ENCODE results near the gene NDC80.

NDC80 gene

GRCh38 chr18:2617401-2617998 lies 46.1 kb downstream of the NDC80 start:
- ATAC-seq (ENCODE audit: low read depth) (no peak), DNase-seq (ENCODE audit: low spot score in 2 of 2) (no peak)
- peaks cover 2% of the 10 kb centered on the region for H3K9me3 Mint-ChIP-seq
- H3K36me3 Mint-ChIP-seq = peaks cover 5% of the 10 kb centered on the region
- no peaks in the 10 kb centered on the region for H3K27me3 Mint-ChIP-seq
- H3K4me1 Mint-ChIP-seq = peaks cover 4% of the 10 kb centered on the region
- H3K4me3 Mint-ChIP-seq = no peak overlapping the region
- H3K27ac Mint-ChIP-seq = no peak overlapping the region

GRCh38 chr18:2618009-2618408 lies 46.7 kb downstream of the NDC80 start:
- peaks cover 4% of the 10 kb centered on the region for H3K4me1 Mint-ChIP-seq

GRCh38 chr18:2625217-2625616 lies 53.9 kb downstream of the NDC80 start:
- H3K36me3 Mint-ChIP-seq = no peaks in the 10 kb centered on the region
- no peaks in the 10 kb centered on the region for H3K9me3 Mint-ChIP-seq
- no peaks in the 10 kb centered on the region for H3K27me3 Mint-ChIP-seq
- peaks cover 7% of the 10 kb centered on the region for H3K4me1 Mint-ChIP-seq
- no peak for ATAC-seq (ENCODE audit: low read depth)
- DNase-seq (ENCODE audit: low spot score in 2 of 2) = no peak
- H3K4me3 Mint-ChIP-seq = no peak overlapping the region
- H3K27ac Mint-ChIP-seq = no peak overlapping the region

More at GRCh38 chr18:2618009-2618408, 46.7 kb downstream of the NDC80 start:
- H3K27me3 Mint-ChIP-seq = no peaks in the 10 kb centered on the region
- ATAC-seq (ENCODE audit: low read depth) (no peak), DNase-seq (ENCODE audit: low spot score in 2 of 2) (no peak)
- H3K9me3 Mint-ChIP-seq = peaks cover 2% of the 10 kb centered on the region
- no peak overlapping the region for H3K4me3 Mint-ChIP-seq
- H3K27ac Mint-ChIP-seq = no peak overlapping the region
- H3K36me3 Mint-ChIP-seq = peaks cover 5% of the 10 kb centered on the region

- DNase-seq (ENCODE audit: low spot score in 2 of 2) = no peak
- no peaks in the 10 kb centered on the region for H3K27me3 Mint-ChIP-seq
- peaks cover 3% of the 10 kb centered on the region for H3K9me3 Mint-ChIP-seq
- no peak overlapping the region for H3K4me3 Mint-ChIP-seq
- ATAC-seq (ENCODE audit: low read depth) = no peak
- H3K27ac Mint-ChIP-seq = no peak overlapping the region
- peaks cover 11% of the 10 kb centered on the region for H3K4me1 Mint-ChIP-seq
- peaks cover 8% of the 10 kb centered on the region for H3K36me3 Mint-ChIP-seq
These were observed 56.5 kb downstream of the NDC80 start for GRCh38 chr18:2627821-2628276.

- H3K9me3 Mint-ChIP-seq = peaks cover 3% of the 10 kb centered on the region
- no peak overlapping the region for H3K27ac Mint-ChIP-seq
- DNase-seq (ENCODE audit: low spot score in 2 of 2) (no peak), ATAC-seq (ENCODE audit: low read depth) (no peak)
- H3K4me3 Mint-ChIP-seq = no peak overlapping the region
- no peaks in the 10 kb centered on the region for H3K27me3 Mint-ChIP-seq
- H3K4me1 Mint-ChIP-seq = peaks cover 13% of the 10 kb centered on the region
- H3K36me3 Mint-ChIP-seq = peaks cover 11% of the 10 kb centered on the region
These were observed 57.6 kb downstream of the NDC80 start for GRCh38 chr18:2629003-2629402.

GRCh38 chr18:2635586-2635985 lies 64.2 kb downstream of the NDC80 start:
- H3K4me1 Mint-ChIP-seq = peaks cover 46% of the 10 kb centered on the region
- no peak for ATAC-seq (ENCODE audit: low read depth)
- peaks cover 18% of the 10 kb centered on the region for H3K36me3 Mint-ChIP-seq
- peaks cover 6% of the 10 kb centered on the region for H3K9me3 Mint-ChIP-seq
- no peak for DNase-seq (ENCODE audit: low spot score in 2 of 2)
- peak overlapping the region; percentile 99 for H3K27ac Mint-ChIP-seq
- no peak overlapping the region for H3K4me3 Mint-ChIP-seq
- no peaks in the 10 kb centered on the region for H3K27me3 Mint-ChIP-seq

- Mint-ChIP-seq H3K36me3 (peaks cover 16% of the 10 kb centered on the region), H3K27me3 (no peaks in the 10 kb centered on the region), H3K27ac (peak overlapping the region; percentile 99), H3K4me1 (peaks cover 48% of the 10 kb centered on the region), H3K4me3 (peak overlapping the region; percentile 82), H3K9me3 (peaks cover 6% of the 10 kb centered on the region)
- DNase-seq (ENCODE audit: low spot score in 2 of 2) (no peak), ATAC-seq (ENCODE audit: low read depth) (peak; percentile 17)
These were observed 64.8 kb downstream of the NDC80 start for GRCh38 chr18:2636126-2636631.

- ATAC-seq (ENCODE audit: low read depth) (peak; percentile 32), DNase-seq (ENCODE audit: low spot score in 2 of 2) (peak in 1 of 2 donors; percentile 39)
- H3K9me3 Mint-ChIP-seq = peaks cover 4% of the 10 kb centered on the region
- H3K27me3 Mint-ChIP-seq = no peaks in the 10 kb centered on the region
- H3K4me3 Mint-ChIP-seq = peak overlapping the region; percentile 83
- H3K36me3 Mint-ChIP-seq = peaks cover 3% of the 10 kb centered on the region
- H3K27ac Mint-ChIP-seq = peak overlapping the region; percentile 86
- H3K4me1 Mint-ChIP-seq = peaks cover 27% of the 10 kb centered on the region
These were observed 70.3 kb downstream of the NDC80 start for GRCh38 chr18:2641638-2642037.

GRCh38 chr18:2642771-2643170 lies 71.4 kb downstream of the NDC80 start:
- Mint-ChIP-seq H3K4me1 (peaks cover 23% of the 10 kb centered on the region), H3K27ac (no peak overlapping the region), H3K27me3 (no peaks in the 10 kb centered on the region), H3K4me3 (no peak overlapping the region), H3K36me3 (peaks cover 3% of the 10 kb centered on the region), H3K9me3 (peaks cover 4% of the 10 kb centered on the region)
- no peak for ATAC-seq (ENCODE audit: low read depth)
- no peak for DNase-seq (ENCODE audit: low spot score in 2 of 2)

- no peak overlapping the region for H3K4me3 Mint-ChIP-seq
- H3K4me1 Mint-ChIP-seq = peaks cover 14% of the 10 kb centered on the region
- H3K27me3 Mint-ChIP-seq = no peaks in the 10 kb centered on the region
- peaks cover 1% of the 10 kb centered on the region for H3K9me3 Mint-ChIP-seq
- no peaks in the 10 kb centered on the region for H3K36me3 Mint-ChIP-seq
- DNase-seq (ENCODE audit: low spot score in 2 of 2) (no peak), ATAC-seq (ENCODE audit: low read depth) (no peak)
- no peak overlapping the region for H3K27ac Mint-ChIP-seq
These were observed 73.2 kb downstream of the NDC80 start for GRCh38 chr18:2644535-2644934.

- Mint-ChIP-seq H3K4me1 (peaks cover 7% of the 10 kb centered on the region), H3K4me3 (no peak overlapping the region), H3K9me3 (no peaks in the 10 kb centered on the region), H3K27me3 (no peaks in the 10 kb centered on the region), H3K36me3 (peaks cover 2% of the 10 kb centered on the region), H3K27ac (no peak overlapping the region)
- DNase-seq (ENCODE audit: low spot score in 2 of 2) = no peak
- ATAC-seq (ENCODE audit: low read depth) = no peak
These were observed 80.6 kb downstream of the NDC80 start for GRCh38 chr18:2651981-2652380.

GRCh38 chr18:2653467-2653866 lies 82.1 kb downstream of the NDC80 start:
- peak overlapping the region; percentile 99 for H3K27ac Mint-ChIP-seq
- DNase-seq (ENCODE audit: low spot score in 2 of 2) = no peak

GRCh38 chr18:2654169-2654927 lies 83.0 kb downstream of the NDC80 start:
- H3K9me3 Mint-ChIP-seq = no peaks in the 10 kb centered on the region
- H3K4me3 Mint-ChIP-seq = peak overlapping the region; percentile 96
- peak overlapping the region; percentile 99 for H3K27ac Mint-ChIP-seq
- H3K36me3 Mint-ChIP-seq = peaks cover 10% of the 10 kb centered on the region
- peaks cover 16% of the 10 kb centered on the region for H3K4me1 Mint-ChIP-seq
- DNase-seq (ENCODE audit: low spot score in 2 of 2) = no peak
- ATAC-seq (ENCODE audit: low read depth) = no peak
- no peaks in the 10 kb centered on the region for H3K27me3 Mint-ChIP-seq

More at GRCh38 chr18:2653467-2653866, 82.1 kb downstream of the NDC80 start:
- Mint-ChIP-seq H3K27me3 (no peaks in the 10 kb centered on the region), H3K36me3 (peaks cover 10% of the 10 kb centered on the region), H3K9me3 (no peaks in the 10 kb centered on the region), H3K4me1 (peaks cover 13% of the 10 kb centered on the region), H3K4me3 (peak overlapping the region; percentile 11)
- ATAC-seq (ENCODE audit: low read depth) = no peak

- peaks cover 10% of the 10 kb centered on the region for H3K36me3 Mint-ChIP-seq
- H3K9me3 Mint-ChIP-seq = no peaks in the 10 kb centered on the region
- H3K27me3 Mint-ChIP-seq = no peaks in the 10 kb centered on the region
- DNase-seq (ENCODE audit: low spot score in 2 of 2) (peak; percentile 87 to 90), ATAC-seq (ENCODE audit: low read depth) (peak; percentile 58)
- peaks cover 17% of the 10 kb centered on the region for H3K4me1 Mint-ChIP-seq
- peak overlapping the region; percentile 96 for H3K4me3 Mint-ChIP-seq
- peak overlapping the region; percentile 99 for H3K27ac Mint-ChIP-seq
These were observed 83.5 kb downstream of the NDC80 start for GRCh38 chr18:2654928-2655177.
